GM18951 (cell line): ENCODE measurements around the gene FRMD1.

ENCODE experiments used
- POLR2A ChIP-seq: IDR thresholded peaks from 4 replicates; pipeline ENCODE4 v1.6.1; 2011; ENCODE audit warnings: mild to moderate bottlenecking; ENCODE audit not compliant: insufficient read length, insufficient read depth; ENCODE audit errors: extremely low read depth
- in situ Hi-C: fragments of 300-500 bp; cut with MboI; formaldehyde crosslinking; loops from one replicate; pipeline ENCODE4 v1.12.0; 2022; ENCODE audit warnings: low sequenced_read_pairs, mixed read lengths, inconsistent platforms; ENCODE audit not compliant: unreplicated experiment

Gene FRMD1

GRCh38 chr6:168078943-168079405, at the start of gene FRMD1:
Gene FRMD1, minus strand, starts transcription at chr6:168079212. Its CDS starts 118 bp downstream, at chr6:168079094.
- in situ Hi-C loops, result no loop called here
- no peak for TF ChIP-seq POLR2A

DNA sequence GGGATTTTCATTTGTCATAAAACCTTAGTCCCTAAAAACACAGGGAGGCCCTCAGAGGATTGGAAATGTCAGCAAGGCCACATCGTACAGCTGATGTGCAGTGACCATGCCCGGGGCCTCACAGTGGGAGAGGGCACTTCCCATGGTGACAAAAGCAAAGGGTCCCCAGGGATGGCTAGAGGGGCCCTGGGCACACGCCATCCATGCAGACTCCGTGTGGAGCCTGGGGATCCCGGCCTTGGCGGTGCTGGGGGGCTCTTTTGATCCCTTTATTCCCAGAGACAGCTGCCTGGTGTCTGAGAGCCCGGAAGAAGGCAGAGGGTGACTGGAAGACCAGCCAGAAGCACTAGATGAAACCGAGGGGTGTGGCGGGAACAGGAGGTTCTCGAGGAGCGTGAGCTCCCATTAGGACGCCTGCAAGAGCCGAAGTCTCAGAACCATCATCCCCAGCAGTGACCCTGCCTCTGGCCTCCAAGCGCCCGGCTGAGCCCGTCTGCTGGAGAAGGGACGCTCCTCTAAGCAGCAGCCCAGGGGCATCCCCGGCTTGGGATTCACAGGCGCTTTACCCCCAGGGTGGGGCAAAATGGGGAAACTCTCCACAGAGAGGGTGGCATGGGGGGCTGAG, 49.1 kb upstream of the FRMD1 start:
- in situ Hi-C loops, result no loop called here
- TF ChIP-seq POLR2A, result no peak

- in situ Hi-C loops, result no loop called here
- TF ChIP-seq POLR2A, result no peak
These were observed 48.4 kb upstream of the FRMD1 start for GRCh38 chr6:168127384-168127868.

DNA sequence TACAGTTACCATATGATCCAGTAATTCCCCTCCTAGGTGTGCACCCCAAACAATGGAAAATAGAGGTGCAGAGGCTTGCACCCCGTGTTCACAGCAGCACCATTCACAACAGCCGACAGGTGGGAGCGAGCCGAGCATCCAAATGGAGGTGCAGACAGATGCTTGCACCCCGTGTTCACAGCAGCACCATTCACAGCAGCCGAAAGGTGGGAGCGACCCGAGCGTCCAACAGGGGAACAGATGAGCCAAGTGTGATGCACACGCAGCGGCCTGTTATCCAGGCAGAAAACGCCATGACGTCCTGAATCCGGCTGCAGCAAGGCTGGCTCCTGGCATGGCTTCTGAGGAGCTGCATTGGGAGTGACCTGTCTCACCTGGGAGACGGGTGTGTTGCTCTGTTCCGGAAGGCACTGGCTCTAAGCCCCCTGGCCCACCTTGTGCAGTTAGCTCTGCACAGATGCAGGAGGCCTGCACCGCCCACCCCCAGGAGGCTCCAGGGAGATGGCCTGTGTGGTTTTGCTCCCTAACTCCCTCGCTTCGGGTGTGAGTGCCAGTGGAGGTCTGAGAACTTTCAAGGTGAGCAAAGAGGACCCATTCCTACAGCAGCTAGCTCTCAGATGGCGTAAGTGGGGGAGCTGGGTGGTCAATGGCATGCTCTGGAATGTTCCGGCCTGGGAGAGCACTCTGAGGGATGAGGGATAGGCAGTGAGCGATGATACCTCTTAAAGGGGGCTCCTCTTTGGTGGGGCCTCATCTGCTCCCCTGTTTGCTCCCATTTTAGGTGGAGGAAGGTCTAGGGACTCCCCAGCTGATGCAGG, 47.8 kb upstream of the FRMD1 start:
- in situ Hi-C loops, result no loop called here
- TF ChIP-seq POLR2A, result no peak

- TF ChIP-seq POLR2A, result no peak
- in situ Hi-C loops, result no loop called here
These were observed 46.5 kb upstream of the FRMD1 start for GRCh38 chr6:168125429-168126001.

- in situ Hi-C loops, result no loop called here
- no peak for TF ChIP-seq POLR2A
These were observed 45.9 kb upstream of the FRMD1 start for GRCh38 chr6:168124921-168125320.

- TF ChIP-seq POLR2A, result no peak
- in situ Hi-C loops, result no loop called here
These were observed 45.1 kb upstream of the FRMD1 start for GRCh38 chr6:168124158-168124557.

GRCh38 chr6:168123165-168123911, 44.3 kb upstream of the FRMD1 start:
- in situ Hi-C loops, result no loop called here
- no peak for TF ChIP-seq POLR2A

DNA sequence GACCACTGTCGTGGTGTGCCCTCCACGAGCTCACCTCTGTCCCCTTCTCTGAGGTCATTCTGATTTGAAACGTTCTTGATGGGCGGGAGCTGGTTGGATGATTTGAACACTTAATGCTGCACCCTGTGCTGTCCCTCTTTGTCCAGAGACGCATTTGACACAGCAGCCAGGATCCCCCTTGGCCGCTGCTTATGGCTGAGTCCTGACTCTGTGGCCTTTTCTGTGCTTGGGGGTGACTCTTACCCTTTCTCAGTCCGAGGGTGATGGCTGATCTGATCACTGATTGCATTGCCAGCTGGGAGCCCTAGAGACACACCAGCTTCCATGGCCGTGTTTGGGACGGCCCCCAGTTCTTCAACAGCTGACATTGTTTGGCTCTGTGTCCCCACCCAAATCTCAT, 43.5 kb upstream of the FRMD1 start:
- in situ Hi-C loops, result no loop called here

GRCh38 chr6:168122011-168122410, 43.0 kb upstream of the FRMD1 start:
- TF ChIP-seq POLR2A, result no peak
- in situ Hi-C loops, result no loop called here

More for the DNA sequence above, 43.5 kb upstream of the FRMD1 start:
- no peak for TF ChIP-seq POLR2A

DNA sequence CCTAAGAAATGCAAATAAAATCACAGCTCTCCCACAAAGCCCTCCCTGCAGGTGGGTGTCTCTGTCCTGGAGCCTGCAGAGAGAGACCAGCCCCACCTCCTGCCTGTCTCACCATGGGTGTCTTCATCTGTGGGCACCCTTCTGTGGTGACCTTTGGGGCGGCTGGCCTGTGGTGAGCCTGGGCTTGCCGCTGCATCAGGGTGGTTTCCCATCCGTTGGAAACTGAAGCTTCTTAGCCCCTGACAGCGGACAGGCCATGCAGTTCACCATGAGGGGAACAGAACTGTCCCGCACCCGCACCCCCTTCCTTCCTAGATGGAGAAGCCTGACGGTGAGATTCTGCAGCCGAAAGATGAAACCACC, 42.3 kb upstream of the FRMD1 start:
- in situ Hi-C loops, result no loop called here
- no peak for TF ChIP-seq POLR2A

DNA sequence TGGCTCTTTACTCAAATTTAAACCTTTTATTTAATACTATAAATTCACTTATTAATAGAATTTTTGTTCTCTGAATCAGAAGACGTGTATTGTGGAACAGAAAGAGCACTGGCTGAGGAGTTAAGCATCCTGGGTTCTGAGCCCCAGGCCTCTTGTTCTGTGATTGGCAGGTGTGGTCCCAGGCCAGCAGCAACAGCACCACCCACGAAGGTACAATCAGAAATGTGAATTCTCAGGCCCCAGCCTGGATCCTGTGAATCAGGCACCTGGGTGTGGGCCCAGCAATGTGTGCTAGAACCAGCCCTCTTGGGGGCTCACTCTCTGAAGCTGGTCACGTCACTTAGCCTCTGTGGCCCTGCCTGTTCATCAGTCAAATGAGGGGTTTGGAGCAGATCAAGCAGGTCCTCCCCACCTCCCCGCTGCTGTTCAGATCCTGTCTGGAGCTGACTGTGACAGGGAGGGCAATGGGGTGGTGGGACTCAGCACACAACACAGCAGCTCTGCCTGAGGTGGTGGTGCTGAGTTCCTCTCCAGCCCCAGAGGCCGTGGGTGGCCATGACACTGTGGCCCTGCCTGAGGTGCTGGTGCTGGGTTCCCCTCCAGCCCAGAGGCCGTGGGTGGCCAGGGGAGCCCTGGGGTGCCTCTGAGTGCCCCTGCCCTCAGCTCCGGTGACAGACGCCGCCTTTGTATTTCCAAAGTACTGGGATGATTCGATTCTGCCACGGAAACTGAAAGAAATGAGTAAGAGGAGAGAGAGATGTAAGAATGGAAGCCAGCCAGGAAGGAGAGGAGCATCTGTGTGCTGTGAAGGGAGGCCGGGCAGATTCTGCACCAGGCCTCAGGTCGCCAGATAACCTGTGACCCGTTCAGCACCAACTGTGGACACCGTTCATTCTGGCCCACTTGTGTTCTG, 41.6 kb upstream of the FRMD1 start:
- in situ Hi-C loops, result no loop called here
- TF ChIP-seq POLR2A, result no peak

- no peak for TF ChIP-seq POLR2A
- in situ Hi-C loops, result no loop called here
These were observed 40.5 kb upstream of the FRMD1 start for GRCh38 chr6:168119539-168119938.
